Transverse colon (tissue), 4 donors: ENCODE results near the gene BTBD19. TPM values are rescaled to one million over a fixed set of nuclear protein-coding genes. Genes with fewer than 3 reads are reported as not detected.
A peak's percentile ranks its signal among the peaks of the same experiment; 100 is the strongest.

Experiments
- DNase-seq: peaks from one replicate; pipeline ENCODE4 v3.0.0-alpha.2; 2019
- H3K27ac ChIP-seq, 4 donors: fragments of 200-600 bp; sonication (generic); 2 replicates each; pipeline ENCODE4 v1.5.1; 2016 to 2018; ENCODE audit warnings: inconsistent platforms in 4 of 4
- H3K27me3 ChIP-seq: fragments of 200-600 bp; sonication (generic); 2 replicates; pipeline ENCODE4 v1.5.1; 2017; ENCODE audit warnings: inconsistent platforms
- H3K36me3 ChIP-seq, 4 donors: fragments of 200-600 bp; sonication (generic); 2 replicates each; pipeline ENCODE4 v1.5.1; 2017 to 2019; ENCODE audit warnings: inconsistent platforms in 4 of 4
- H3K4me1 ChIP-seq, 4 donors: fragments of 200-600 bp; sonication (generic); 2 replicates each; pipeline ENCODE4 v1.5.1; 2017 to 2020; ENCODE audit warnings: inconsistent platforms in 4 of 4
- H3K4me3 ChIP-seq, 4 donors: fragments of 200-600 bp; sonication (generic); 1 replicate in 1 of 4; 2 replicates in 3 of 4; pipeline versions ENCODE4 v1.5.1 to v1.6.1; 2017 to 2019; ENCODE audit warnings: inconsistent platforms in 4 of 4
- H3K9me3 ChIP-seq, 2 donors: fragments of 200-600 bp; sonication (generic); 2 replicates each; pipeline ENCODE4 v1.5.1; 2017 to 2019; ENCODE audit warnings: inconsistent platforms in 2 of 2
- EP300 ChIP-seq: sonication (generic); formaldehyde crosslinking; IDR thresholded peaks from one replicate; pipeline ENCODE4 v1.6.1; 2017; ENCODE audit warnings: antibody characterized with exemption, low read depth
- POLR2A ChIP-seq: fragments of 450-650 bp; IDR thresholded peaks from one replicate; pipeline ENCODE4 v1.6.1; 2016; ENCODE audit warnings: antibody characterized with exemption, mild to moderate bottlenecking, moderate library complexity
- POLR2AphosphoS5 ChIP-seq, 3 donors: sonication (generic); formaldehyde crosslinking; IDR thresholded peaks; one replicate each; pipeline ENCODE4 v1.6.1; 2016; ENCODE audit warnings: antibody characterized with exemption in 3 of 3
- WGBS, 2 donors: methylation state at CpG; one replicate each; pipeline ENCODE4 v1.1.5; 2018; ENCODE audit warnings: low coverage in 1 of 2; 5-methylcytosine and 5-hydroxymethylcytosine counted together
- in situ Hi-C, 4 donors: fragments of 200-750 bp; cut with MboI; loops; one replicate each; pipeline versions ENCODE4 v1.15.0 to v1.15.1; 2017; ENCODE audit warnings: low sequenced_read_pairs in 3 of 4, low pct_ligation_motif_present in 1 of 4, low pct_unique_long_range_greater_than_20kb in 1 of 4
- intact Hi-C: fragments of 100-400 bp; cut with DNase I; formaldehyde crosslinking; loops from one replicate; pipeline ENCODE4 v1.15.1; 2023; ENCODE audit warnings: low total_unique reads
- total RNA-seq, 4 donors: library from RNA; depleted of rRNA; stranded (reverse); fragments of >200 nt; gene quantifications; one replicate each; pipeline ENCODE4 v1.1.0, GENCODE V29; 2016
- TF ChIP-seq, protein P1 (sequence below), 5 experiments: fragments of 200-600 bp in 3 of 5; fragments of 450-650 bp in 2 of 5; sonication (generic) in 3 of 5; IDR thresholded peaks; 1 replicate in 2 of 5; 2 replicates in 3 of 5; pipeline ENCODE4 v1.5.1; 2016 to 2017; ENCODE audit warnings: antibody characterized with exemption in 5 of 5, inconsistent platforms in 3 of 5, mild to moderate bottlenecking in 2 of 5, moderate library complexity in 1 of 5

The BTBD19 gene
- total RNA-seq, 4 donors from 2014 or later: 1.5 to 22.1 (median 3.7) TPM

DNA sequence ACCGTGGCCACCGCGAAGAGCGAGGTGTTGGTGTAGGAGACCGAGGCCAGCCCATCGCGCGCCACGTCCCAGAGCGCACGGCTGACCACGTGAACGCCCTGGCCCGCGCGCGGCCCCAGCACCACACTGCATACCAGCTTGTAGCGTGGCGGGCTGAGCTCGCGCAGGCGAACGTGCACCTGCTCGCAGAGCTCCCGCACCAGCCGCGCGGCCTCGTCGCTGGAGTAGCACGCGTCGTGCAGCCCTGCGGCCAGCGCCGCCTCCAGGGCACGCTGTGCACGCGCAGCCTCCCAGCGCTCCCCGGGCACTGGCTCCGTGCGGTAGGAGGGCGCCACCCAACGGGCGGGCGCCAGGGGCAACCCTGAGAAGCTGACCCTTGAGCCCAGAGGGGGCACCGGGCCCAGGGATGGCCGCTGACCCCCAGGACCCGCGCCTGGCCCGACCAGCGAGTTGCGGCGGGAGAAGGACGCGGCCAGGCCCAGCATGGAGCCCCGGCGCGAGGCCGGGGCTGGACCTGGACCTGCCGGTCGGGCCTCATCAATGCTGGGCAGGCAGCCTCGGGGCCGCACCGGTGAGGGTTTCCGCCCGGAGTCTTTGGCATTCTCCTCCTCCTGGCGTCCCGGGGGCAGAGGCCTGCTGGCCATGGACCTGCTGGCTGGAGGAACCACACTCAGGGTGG, 2.2 kb upstream of the BTBD19 start:
- Histone ChIP-seq H3K9me3 (no peaks in the 10 kb centered on the region), H3K27me3 (no peaks in the 10 kb centered on the region), H3K4me1 (peaks cover 43 to 65% (median 53%) of the 10 kb centered on the region in 4 donors), H3K36me3 (peaks cover 0 to 6% (median 0%) of the 10 kb centered on the region in 4 donors), H3K27ac (peak overlapping the region; percentile 92 to 96 (median 94)), H3K4me3 (no peak overlapping the region)
- WGBS, 2 donors: 97% methylated on average over 69 of the region's 70 CpGs; no CpG with 5 or more reads in 1 of the 2 donors
- no peak for TF ChIP-seq POLR2AphosphoS5 (IDR thresholded peaks at IDR 0.05)
- no peak for TF ChIP-seq EP300
- no peak for TF ChIP-seq POLR2A
- TF ChIP-seq, protein P1, sequence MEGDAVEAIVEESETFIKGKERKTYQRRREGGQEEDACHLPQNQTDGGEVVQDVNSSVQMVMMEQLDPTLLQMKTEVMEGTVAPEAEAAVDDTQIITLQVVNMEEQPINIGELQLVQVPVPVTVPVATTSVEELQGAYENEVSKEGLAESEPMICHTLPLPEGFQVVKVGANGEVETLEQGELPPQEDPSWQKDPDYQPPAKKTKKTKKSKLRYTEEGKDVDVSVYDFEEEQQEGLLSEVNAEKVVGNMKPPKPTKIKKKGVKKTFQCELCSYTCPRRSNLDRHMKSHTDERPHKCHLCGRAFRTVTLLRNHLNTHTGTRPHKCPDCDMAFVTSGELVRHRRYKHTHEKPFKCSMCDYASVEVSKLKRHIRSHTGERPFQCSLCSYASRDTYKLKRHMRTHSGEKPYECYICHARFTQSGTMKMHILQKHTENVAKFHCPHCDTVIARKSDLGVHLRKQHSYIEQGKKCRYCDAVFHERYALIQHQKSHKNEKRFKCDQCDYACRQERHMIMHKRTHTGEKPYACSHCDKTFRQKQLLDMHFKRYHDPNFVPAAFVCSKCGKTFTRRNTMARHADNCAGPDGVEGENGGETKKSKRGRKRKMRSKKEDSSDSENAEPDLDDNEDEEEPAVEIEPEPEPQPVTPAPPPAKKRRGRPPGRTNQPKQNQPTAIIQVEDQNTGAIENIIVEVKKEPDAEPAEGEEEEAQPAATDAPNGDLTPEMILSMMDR (IDR thresholded peaks at IDR 0.05): no peak
- intact Hi-C loops: loop anchor here (2.0 kb wide), 1 partner anchor 67 kb away; the partner anchor contains the start of gene KIF2C
- peak; percentile 8 for DNase-seq
- in situ Hi-C loops: no loop called here

DNA sequence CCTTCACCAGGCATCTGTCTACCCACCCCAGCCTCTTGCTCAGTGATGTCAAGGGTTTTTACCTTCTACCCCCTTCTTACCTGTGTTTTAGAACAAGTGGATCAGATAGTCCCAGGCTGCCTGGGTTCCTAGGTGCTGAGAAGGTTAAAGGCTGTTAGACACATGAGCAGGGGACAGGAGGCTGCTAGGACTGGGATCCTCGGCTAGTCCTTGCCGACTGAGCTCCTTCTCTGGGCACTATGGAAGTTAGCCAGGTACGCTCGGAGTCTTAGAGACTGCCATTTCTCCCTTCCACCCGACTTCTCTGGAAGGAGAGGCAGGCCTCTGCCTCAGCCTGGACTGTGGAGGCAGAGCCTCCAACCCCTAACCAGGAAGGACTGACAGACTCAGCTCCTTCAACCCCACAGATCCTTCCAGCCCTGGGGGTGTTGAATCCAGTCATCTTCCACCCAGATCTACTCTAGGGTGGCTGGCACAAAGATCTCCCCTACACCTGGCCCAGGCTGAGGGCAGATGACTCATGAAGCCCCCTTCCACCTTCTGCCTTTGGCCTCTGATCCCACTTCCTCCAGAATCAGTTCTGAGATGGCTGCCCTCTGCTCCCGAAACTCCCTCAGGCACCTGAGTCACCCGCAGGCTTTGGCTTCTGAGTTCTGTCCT, 1.5 kb upstream of the BTBD19 start, which contains the start of gene DYNLT4:
Gene DYNLT4, minus strand, starts transcription at position 648 of the 660 bp plus-strand sequence. CDS start 683 bp downstream, outside the sequence.
- Histone ChIP-seq H3K4me3 (peak within 1 kb of the TSS in 1 of 4 donors; percentile 26), H3K4me1 (peaks cover 43 to 61% (median 50%) of the 10 kb centered on the region in 4 donors), H3K27ac (peak within 1 kb of the TSS; percentile 92 to 96 (median 94)), H3K27me3 (no peaks in the 10 kb centered on the region), H3K36me3 (peaks cover 0 to 6% (median 0%) of the 10 kb centered on the region in 4 donors), H3K9me3 (no peaks in the 10 kb centered on the region)
- in situ Hi-C loops (no loop called here), intact Hi-C loops (loop anchor here (2.0 kb wide), 1 partner anchor 68 kb away; the partner anchor contains the start of gene KIF2C)
- no peak for DNase-seq
- 30 to 69% methylated on average over 2 to 7 of the region's 7 CpGs for WGBS, 2 donors
- TF ChIP-seq EP300 (no peak), POLR2A (peak; percentile 77), POLR2AphosphoS5 (IDR thresholded peaks at IDR 0.05) (peak in 1 of 3 donors; percentile 69)
- TF ChIP-seq, protein P1 (IDR thresholded peaks at IDR 0.05): no peak

DNA sequence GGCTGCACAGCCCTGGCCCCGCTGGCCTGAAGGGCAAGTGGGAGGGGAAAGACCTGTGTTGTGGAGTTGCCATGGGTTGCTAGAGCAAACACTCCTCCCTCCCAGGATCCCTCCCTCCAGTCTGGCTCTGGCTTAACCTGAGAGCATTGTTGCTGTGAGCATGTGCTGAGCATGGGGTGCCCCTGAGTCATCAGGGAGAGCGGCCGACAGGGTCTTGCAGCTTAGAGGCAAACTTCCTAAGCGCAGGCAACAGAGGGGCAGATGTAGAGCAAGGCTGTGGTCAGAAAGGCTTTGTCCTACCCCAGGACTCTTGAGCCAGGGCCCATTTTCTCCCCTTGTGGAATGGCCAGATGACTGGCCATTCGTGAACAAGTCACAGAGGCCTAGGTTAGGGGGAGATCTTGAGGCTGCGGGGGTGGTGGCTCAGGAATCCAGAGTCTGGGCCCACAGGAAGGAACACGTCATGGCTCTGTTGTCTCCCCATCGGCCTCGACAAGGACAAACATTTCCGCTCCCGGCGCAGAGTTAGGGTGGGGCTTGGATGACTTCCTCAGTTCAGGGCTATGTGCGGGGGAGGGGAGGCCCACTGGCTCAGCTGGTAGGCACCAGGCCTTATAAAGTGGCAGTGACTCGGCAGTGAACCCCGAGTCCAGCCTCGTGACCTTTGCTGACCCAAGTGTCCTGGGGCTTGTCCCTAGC, 810 bp upstream of the BTBD19 start:
- H3K27ac ChIP-seq: peak overlapping the region; percentile 92 to 96 (median 94)
- H3K4me3 ChIP-seq: no peak overlapping the region
- in situ Hi-C loops (no loop called here), intact Hi-C loops (loop anchor here (2.0 kb wide), 1 partner anchor 69 kb away; the partner anchor contains the start of gene KIF2C)
- no peaks in the 10 kb centered on the region for H3K9me3 ChIP-seq
- TF ChIP-seq POLR2AphosphoS5 (IDR thresholded peaks at IDR 0.05): peak; percentile 73 to 89 (median 78)
- peak; percentile 60 for TF ChIP-seq POLR2A
- TF ChIP-seq, protein P1 (IDR thresholded peaks at IDR 0.05): peak in 1 of 5 experiments; percentile 3
- peak; percentile 83 for TF ChIP-seq EP300
- DNase-seq: peak; percentile 97
- peaks cover 0 to 6% (median 0%) of the 10 kb centered on the region in 4 donors for H3K36me3 ChIP-seq
- no peaks in the 10 kb centered on the region for H3K27me3 ChIP-seq
- H3K4me1 ChIP-seq: peaks cover 39 to 59% (median 50%) of the 10 kb centered on the region in 4 donors
- 1% methylated on average over 16 of the region's 16 CpGs; no CpG with 5 or more reads in 1 of the 2 donors for WGBS, 2 donors
